ENCODE data around the gene AIFM1. TPM values are rescaled to one million over a fixed set of nuclear protein-coding genes. Genes with fewer than 3 reads are reported as not detected.

Gene AIFM1
- total RNA-seq, 1 donor from 2014 or later: 14.2 TPM

GRCh38 chrX:130171446-130172126, 5.9 kb upstream of the AIFM1 start, which contains the start of gene RAB33A:
Gene RAB33A (plus strand): TSS chrX:130171962. CDS start chrX:130172063, 101 bp downstream.
- Histone ChIP-seq H3K27me3 (no peaks in the 10 kb centered on the region), H3K4me1 (peaks cover 19% of the 10 kb centered on the region), H3K36me3 (no peaks in the 10 kb centered on the region), H3K27ac (peak within 1 kb of the TSS; percentile 73), H3K4me3 (peak within 1 kb of the TSS; percentile 40 to 53), H3K9me3 (no peaks in the 10 kb centered on the region)
- TF ChIP-seq POLR2A (IDR thresholded peaks at IDR 0.05): no peak
- no peak for TF ChIP-seq POLR2AphosphoS5 (IDR thresholded peaks at IDR 0.05; ENCODE audit: insufficient read depth in 1 of 2, low read depth in 1 of 2)
- TF ChIP-seq CTCF (IDR thresholded peaks at IDR 0.05): no peak
- DNase-seq (ENCODE audit: extremely low spot score in 2 of 2): no peak
- intact Hi-C loops (cut with DNase I): loop anchor here (5.0 kb wide), 1 partner anchor 49 kb away; no protein-coding TSS in a partner anchor

- Histone ChIP-seq H3K27ac (no peak overlapping the region), H3K4me1 (peaks cover 19% of the 10 kb centered on the region), H3K36me3 (no peaks in the 10 kb centered on the region), H3K27me3 (no peaks in the 10 kb centered on the region), H3K4me3 (peak overlapping the region; percentile 40 to 53), H3K9me3 (no peaks in the 10 kb centered on the region)
- no peak for DNase-seq (ENCODE audit: extremely low spot score in 2 of 2)
- no peak for TF ChIP-seq CTCF (IDR thresholded peaks at IDR 0.05)
- intact Hi-C loops (cut with DNase I): loop anchor here (5.0 kb wide), 1 partner anchor 49 kb away; no protein-coding TSS in a partner anchor
Measured at GRCh38 chrX:130170752-130171445, 5.3 kb upstream of the AIFM1 start.

- Histone ChIP-seq H3K27me3 (no peaks in the 10 kb centered on the region), H3K27ac (no peak overlapping the region), H3K36me3 (no peaks in the 10 kb centered on the region), H3K4me1 (peaks cover 11% of the 10 kb centered on the region), H3K4me3 (peak overlapping the region in 1 of 2 donors; percentile 57), H3K9me3 (no peaks in the 10 kb centered on the region)
- TF ChIP-seq POLR2A (IDR thresholded peaks at IDR 0.05): no peak
- TF ChIP-seq POLR2AphosphoS5 (IDR thresholded peaks at IDR 0.05; ENCODE audit: insufficient read depth in 1 of 2, low read depth in 1 of 2): no peak
- TF ChIP-seq CTCF (IDR thresholded peaks at IDR 0.05): no peak
- intact Hi-C loops (cut with DNase I): no loop called here
- no peak for DNase-seq (ENCODE audit: extremely low spot score in 2 of 2)
Measured at GRCh38 chrX:130167040-130167439, 1.4 kb upstream of the AIFM1 start.

- TF ChIP-seq CTCF (IDR thresholded peaks at IDR 0.05) (no peak), POLR2A (IDR thresholded peaks at IDR 0.05) (no peak), POLR2AphosphoS5 (IDR thresholded peaks at IDR 0.05; ENCODE audit: insufficient read depth in 1 of 2, low read depth in 1 of 2) (no peak)
- Histone ChIP-seq H3K27ac (peak overlapping the region; percentile 85), H3K4me1 (peaks cover 10% of the 10 kb centered on the region), H3K9me3 (no peaks in the 10 kb centered on the region), H3K27me3 (no peaks in the 10 kb centered on the region), H3K36me3 (no peaks in the 10 kb centered on the region), H3K4me3 (peak overlapping the region; percentile 57 to 58)
- intact Hi-C loops (cut with DNase I): no loop called here
- DNase-seq (ENCODE audit: extremely low spot score in 2 of 2): no peak
Measured at GRCh38 chrX:130166503-130166777, 799 bp upstream of the AIFM1 start.

- H3K27me3 ChIP-seq: no peaks in the 10 kb centered on the region
- H3K9me3 ChIP-seq: no peaks in the 10 kb centered on the region
- H3K4me3 ChIP-seq: peak overlapping the region; percentile 57 to 58
- TF ChIP-seq CTCF (IDR thresholded peaks at IDR 0.05) (no peak), POLR2AphosphoS5 (IDR thresholded peaks at IDR 0.05; ENCODE audit: insufficient read depth in 1 of 2, low read depth in 1 of 2) (no peak), POLR2A (IDR thresholded peaks at IDR 0.05) (no peak)
- peak overlapping the region; percentile 85 for H3K27ac ChIP-seq
- intact Hi-C loops (cut with DNase I): no loop called here
- DNase-seq (ENCODE audit: extremely low spot score in 2 of 2): peak in 1 of 2 donors; percentile 89
- no peaks in the 10 kb centered on the region for H3K36me3 ChIP-seq
- H3K4me1 ChIP-seq: peaks cover 10% of the 10 kb centered on the region
Measured at GRCh38 chrX:130165181-130165702, 399 bp downstream of the AIFM1 start.

Measured in vagina (tissue), 2 donors.